ENCODE results near the gene NEAT1. TPM values are rescaled to one million over a fixed set of nuclear protein-coding genes. Genes with fewer than 3 reads are reported as not detected.

NEAT1 gene
- total RNA-seq, 2 donors from 2014 or later, result 823 to 2,912 TPM

- ATAC-seq (replicated peaks), result no peak
- peaks cover 4% of the 10 kb centered on the region for H3K4me1 Mint-ChIP-seq
Measured at GRCh38 chr11:65396769-65397745, 25.5 kb upstream of the NEAT1 start.

GRCh38 chr11:65398362-65398910, 24.2 kb upstream of the NEAT1 start:
- no peak for ATAC-seq (replicated peaks)
- no peaks in the 10 kb centered on the region for H3K27me3 Mint-ChIP-seq
- H3K27ac Mint-ChIP-seq, result no peak overlapping the region
- H3K4me1 Mint-ChIP-seq, result no peaks in the 10 kb centered on the region
- no peak overlapping the region for H3K4me3 Mint-ChIP-seq
- H3K9me3 Mint-ChIP-seq, result no peaks in the 10 kb centered on the region
- peaks cover 76% of the 10 kb centered on the region for H3K36me3 Mint-ChIP-seq (ENCODE audit: low read depth)

More at GRCh38 chr11:65396769-65397745, 25.5 kb upstream of the NEAT1 start:
- Mint-ChIP-seq H3K27ac (peak overlapping the region; percentile 19), H3K36me3 (ENCODE audit: low read depth) (peaks cover 76% of the 10 kb centered on the region), H3K4me3 (no peak overlapping the region), H3K27me3 (no peaks in the 10 kb centered on the region), H3K9me3 (no peaks in the 10 kb centered on the region)

- no peaks in the 10 kb centered on the region for H3K27me3 Mint-ChIP-seq
- no peaks in the 10 kb centered on the region for H3K9me3 Mint-ChIP-seq
- H3K36me3 Mint-ChIP-seq (ENCODE audit: low read depth), result peaks cover 80% of the 10 kb centered on the region
- ATAC-seq (replicated peaks), result no peak
- no peak overlapping the region for H3K4me3 Mint-ChIP-seq
- no peaks in the 10 kb centered on the region for H3K4me1 Mint-ChIP-seq
- H3K27ac Mint-ChIP-seq, result no peak overlapping the region
Measured at GRCh38 chr11:65399249-65399648, 23.3 kb upstream of the NEAT1 start.

GRCh38 chr11:65399845-65400244, 22.8 kb upstream of the NEAT1 start:
- Mint-ChIP-seq H3K4me1 (no peaks in the 10 kb centered on the region), H3K27me3 (no peaks in the 10 kb centered on the region), H3K36me3 (ENCODE audit: low read depth) (peaks cover 86% of the 10 kb centered on the region), H3K4me3 (no peak overlapping the region), H3K27ac (no peak overlapping the region), H3K9me3 (no peaks in the 10 kb centered on the region)
- ATAC-seq (replicated peaks), result no peak

- no peaks in the 10 kb centered on the region for H3K4me1 Mint-ChIP-seq
Measured at GRCh38 chr11:65400307-65401072, 22.1 kb upstream of the NEAT1 start.

GRCh38 chr11:65401073-65401802, 21.4 kb upstream of the NEAT1 start:
- no peak for ATAC-seq (replicated peaks)

More at GRCh38 chr11:65400307-65401072, 22.1 kb upstream of the NEAT1 start:
- Mint-ChIP-seq H3K27me3 (no peaks in the 10 kb centered on the region), H3K9me3 (no peaks in the 10 kb centered on the region), H3K27ac (no peak overlapping the region), H3K4me3 (no peak overlapping the region), H3K36me3 (ENCODE audit: low read depth) (peaks cover 87% of the 10 kb centered on the region)
- ATAC-seq (replicated peaks), result no peak

GRCh38 chr11:65401803-65402248, 20.8 kb upstream of the NEAT1 start:
- Mint-ChIP-seq H3K27me3 (no peaks in the 10 kb centered on the region), H3K36me3 (ENCODE audit: low read depth) (peaks cover 87% of the 10 kb centered on the region), H3K4me1 (no peaks in the 10 kb centered on the region), H3K9me3 (no peaks in the 10 kb centered on the region), H3K27ac (no peak overlapping the region), H3K4me3 (no peak overlapping the region)
- no peak for ATAC-seq (replicated peaks)

More at GRCh38 chr11:65401073-65401802, 21.4 kb upstream of the NEAT1 start:
- Mint-ChIP-seq H3K4me3 (no peak overlapping the region), H3K4me1 (no peaks in the 10 kb centered on the region), H3K27me3 (no peaks in the 10 kb centered on the region), H3K9me3 (no peaks in the 10 kb centered on the region), H3K36me3 (ENCODE audit: low read depth) (peaks cover 84% of the 10 kb centered on the region), H3K27ac (no peak overlapping the region)

GRCh38 chr11:65402790-65403189, 19.8 kb upstream of the NEAT1 start:
- Mint-ChIP-seq H3K27ac (peak overlapping the region; percentile 75), H3K4me1 (no peaks in the 10 kb centered on the region), H3K9me3 (no peaks in the 10 kb centered on the region), H3K36me3 (ENCODE audit: low read depth) (peaks cover 88% of the 10 kb centered on the region), H3K4me3 (no peak overlapping the region), H3K27me3 (no peaks in the 10 kb centered on the region)
- no peak for ATAC-seq (replicated peaks)

- ATAC-seq (replicated peaks), result no peak
Measured at GRCh38 chr11:65403607-65404121, 18.9 kb upstream of the NEAT1 start.

GRCh38 chr11:65404210-65404609, 18.4 kb upstream of the NEAT1 start:
- Mint-ChIP-seq H3K27ac (no peak overlapping the region), H3K4me3 (no peak overlapping the region), H3K36me3 (ENCODE audit: low read depth) (peaks cover 87% of the 10 kb centered on the region), H3K4me1 (no peaks in the 10 kb centered on the region), H3K9me3 (no peaks in the 10 kb centered on the region), H3K27me3 (no peaks in the 10 kb centered on the region)
- ATAC-seq (replicated peaks), result no peak

More at GRCh38 chr11:65403607-65404121, 18.9 kb upstream of the NEAT1 start:
- H3K4me1 Mint-ChIP-seq, result no peaks in the 10 kb centered on the region
- peaks cover 87% of the 10 kb centered on the region for H3K36me3 Mint-ChIP-seq (ENCODE audit: low read depth)
- H3K4me3 Mint-ChIP-seq, result no peak overlapping the region
- H3K27me3 Mint-ChIP-seq, result no peaks in the 10 kb centered on the region
- H3K27ac Mint-ChIP-seq, result no peak overlapping the region
- H3K9me3 Mint-ChIP-seq, result no peaks in the 10 kb centered on the region

GRCh38 chr11:65404638-65405339, 17.8 kb upstream of the NEAT1 start:
- no peak overlapping the region for H3K4me3 Mint-ChIP-seq
- ATAC-seq (replicated peaks), result no peak
- peaks cover 87% of the 10 kb centered on the region for H3K36me3 Mint-ChIP-seq (ENCODE audit: low read depth)
- H3K27me3 Mint-ChIP-seq, result no peaks in the 10 kb centered on the region
- H3K27ac Mint-ChIP-seq, result no peak overlapping the region
- no peaks in the 10 kb centered on the region for H3K4me1 Mint-ChIP-seq
- no peaks in the 10 kb centered on the region for H3K9me3 Mint-ChIP-seq

GRCh38 chr11:65410936-65411680, 11.5 kb upstream of the NEAT1 start:
- ATAC-seq (replicated peaks), result no peak
- H3K4me1 Mint-ChIP-seq, result peaks cover 6% of the 10 kb centered on the region
- peaks cover 57% of the 10 kb centered on the region for H3K36me3 Mint-ChIP-seq (ENCODE audit: low read depth)
- H3K9me3 Mint-ChIP-seq, result no peaks in the 10 kb centered on the region
- no peaks in the 10 kb centered on the region for H3K27me3 Mint-ChIP-seq
- H3K27ac Mint-ChIP-seq, result no peak overlapping the region
- H3K4me3 Mint-ChIP-seq, result no peak overlapping the region

- Mint-ChIP-seq H3K27me3 (no peaks in the 10 kb centered on the region), H3K27ac (no peak overlapping the region), H3K9me3 (no peaks in the 10 kb centered on the region), H3K4me3 (no peak overlapping the region), H3K36me3 (ENCODE audit: low read depth) (peaks cover 58% of the 10 kb centered on the region), H3K4me1 (peaks cover 6% of the 10 kb centered on the region)
- no peak for ATAC-seq (replicated peaks)
Measured at GRCh38 chr11:65411681-65412070, 10.9 kb upstream of the NEAT1 start.

Measured in activated T-helper 17 cell treated with anti-CD3 and anti-CD28 coated beads, Interleukin-2, amount 50 U/mL, for 72 hours (primary cell).